Bone marrow (tissue), 2 donors: ENCODE measurements around the gene BEND6.

Source experiments
- DNase-seq, 2 donors: peaks; one replicate each; lab custom pipeline; 2025; lab: John Stamatoyannopoulos, UW

The BEND6 gene, protein sequence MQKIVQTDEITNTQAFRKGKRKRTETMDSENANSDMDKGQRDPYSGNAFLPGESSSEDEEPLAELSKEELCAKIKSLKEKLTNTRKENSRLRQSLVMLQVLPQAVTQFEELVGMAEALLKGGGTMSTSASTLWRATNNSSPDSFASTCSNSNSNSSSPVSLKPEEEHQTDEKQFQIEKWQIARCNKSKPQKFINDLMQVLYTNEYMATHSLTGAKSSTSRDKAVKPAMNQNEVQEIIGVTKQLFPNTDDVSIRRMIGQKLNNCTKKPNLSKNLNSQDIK

GRCh38 chr6:56954403-56955170 lies at the start of gene BEND6:
BEND6 (plus strand) TSS chr6:56955107; CDS start chr6:56981811, 26,704 bp downstream.
- peak; percentile 3 to 67 for DNase-seq

DNA sequence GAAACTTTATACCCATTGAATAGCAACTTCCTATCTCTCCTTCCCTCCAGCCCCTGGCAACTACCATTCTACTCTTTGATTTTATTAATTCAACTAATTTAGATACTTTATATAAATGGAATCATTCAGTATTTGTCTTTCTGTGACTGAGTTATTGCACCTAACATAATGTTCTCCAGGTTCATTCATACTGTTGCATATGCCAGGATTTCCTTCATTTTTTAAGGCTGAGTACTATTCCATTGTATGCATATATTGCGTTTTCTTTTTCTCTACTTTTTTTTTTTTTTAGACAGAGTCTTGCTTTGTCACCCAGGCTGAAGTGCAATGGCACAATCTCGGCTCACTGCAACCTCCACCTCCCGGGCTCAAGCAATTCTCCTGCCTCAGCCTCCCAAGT lies 49.5 kb upstream of the BEND6 start:
- DNase-seq: no peak

DNA sequence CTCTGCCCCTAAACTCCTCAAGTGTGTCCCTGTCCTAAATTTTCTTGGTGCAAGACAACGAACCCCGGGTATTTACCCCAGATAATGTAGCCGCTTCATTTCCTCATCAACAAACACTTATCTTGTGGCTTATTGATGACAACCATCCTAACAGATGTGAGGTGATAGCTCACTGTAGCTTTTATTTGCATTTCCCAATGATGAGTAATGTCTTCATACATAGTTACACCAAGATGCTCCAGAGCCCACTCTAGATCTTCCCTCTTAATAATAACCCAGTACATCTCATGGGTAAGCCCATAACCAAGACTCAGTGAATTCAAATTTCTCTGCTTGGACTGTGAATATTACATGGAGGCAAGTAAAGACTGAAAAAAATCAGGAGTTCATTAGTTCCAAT lies 48.2 kb upstream of the BEND6 start:
- no peak for DNase-seq

GRCh38 chr6:56909115-56909907 lies 45.6 kb upstream of the BEND6 start:
- no peak for DNase-seq

GRCh38 chr6:56911847-56912246 lies 43.1 kb upstream of the BEND6 start:
- DNase-seq: no peak

GRCh38 chr6:56913285-56914074 lies 41.4 kb upstream of the BEND6 start:
- DNase-seq: no peak

GRCh38 chr6:56914798-56915658 lies 39.9 kb upstream of the BEND6 start:
- no peak for DNase-seq

DNA sequence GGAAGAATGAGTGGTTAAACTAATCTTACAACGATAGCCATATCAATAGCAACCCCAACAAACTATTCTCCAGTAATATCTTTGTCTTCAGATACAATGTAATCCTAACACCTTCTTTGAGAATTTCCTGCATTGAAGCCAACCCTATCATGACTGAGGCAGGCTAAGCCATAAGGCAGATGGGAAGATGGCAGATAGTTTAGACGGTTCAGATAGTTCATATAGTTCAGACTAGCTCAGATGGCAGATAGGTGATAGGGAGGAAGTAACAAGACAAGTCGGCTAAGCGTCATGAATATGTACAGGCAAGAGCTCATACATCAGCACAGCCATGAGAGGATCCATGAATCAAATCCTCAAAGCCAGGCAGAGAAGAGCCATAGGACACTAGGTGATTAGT lies 39.1 kb upstream of the BEND6 start:
- DNase-seq: no peak

- DNase-seq: no peak
Observed at GRCh38 chr6:56916849-56917551, 37.9 kb upstream of the BEND6 start.

DNA sequence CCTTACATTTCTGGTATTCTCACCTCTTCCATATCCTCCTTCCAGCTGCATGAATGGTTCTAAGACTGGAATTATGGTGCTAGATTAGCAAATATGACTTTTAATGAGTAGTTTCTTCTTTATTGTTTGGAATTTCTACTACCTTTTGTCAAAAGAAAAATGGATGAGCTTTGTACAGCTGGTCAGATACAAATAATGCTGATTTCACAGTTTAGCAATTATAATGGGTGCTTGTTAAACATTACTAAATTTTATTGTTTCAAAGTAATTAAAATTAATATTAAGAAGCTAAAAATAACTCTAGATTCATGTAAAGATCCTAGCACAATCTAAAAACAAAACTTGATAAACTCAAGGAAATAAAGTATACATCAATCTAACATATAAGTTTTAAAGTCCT lies 32.3 kb upstream of the BEND6 start:
- no peak for DNase-seq

DNA sequence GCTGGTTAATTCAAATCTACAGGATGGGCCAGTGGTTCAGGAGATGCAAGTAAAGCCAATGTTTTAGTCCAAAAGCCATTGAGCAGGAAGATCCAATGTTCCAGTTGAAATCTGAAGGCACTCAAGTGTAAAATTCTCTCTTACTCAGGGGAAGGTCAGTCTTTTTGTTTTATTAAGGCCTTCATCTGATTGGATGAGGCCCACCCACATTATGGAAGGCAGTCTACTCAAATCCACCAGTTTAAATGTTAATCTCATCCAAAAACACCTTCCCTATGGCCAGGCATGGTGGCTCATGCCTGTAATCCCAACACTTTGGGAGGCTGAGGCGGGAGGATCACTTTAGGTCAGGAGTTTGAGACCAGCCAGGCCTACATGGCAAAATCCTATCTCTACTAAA lies 31.3 kb upstream of the BEND6 start:
- no peak for DNase-seq

DNA sequence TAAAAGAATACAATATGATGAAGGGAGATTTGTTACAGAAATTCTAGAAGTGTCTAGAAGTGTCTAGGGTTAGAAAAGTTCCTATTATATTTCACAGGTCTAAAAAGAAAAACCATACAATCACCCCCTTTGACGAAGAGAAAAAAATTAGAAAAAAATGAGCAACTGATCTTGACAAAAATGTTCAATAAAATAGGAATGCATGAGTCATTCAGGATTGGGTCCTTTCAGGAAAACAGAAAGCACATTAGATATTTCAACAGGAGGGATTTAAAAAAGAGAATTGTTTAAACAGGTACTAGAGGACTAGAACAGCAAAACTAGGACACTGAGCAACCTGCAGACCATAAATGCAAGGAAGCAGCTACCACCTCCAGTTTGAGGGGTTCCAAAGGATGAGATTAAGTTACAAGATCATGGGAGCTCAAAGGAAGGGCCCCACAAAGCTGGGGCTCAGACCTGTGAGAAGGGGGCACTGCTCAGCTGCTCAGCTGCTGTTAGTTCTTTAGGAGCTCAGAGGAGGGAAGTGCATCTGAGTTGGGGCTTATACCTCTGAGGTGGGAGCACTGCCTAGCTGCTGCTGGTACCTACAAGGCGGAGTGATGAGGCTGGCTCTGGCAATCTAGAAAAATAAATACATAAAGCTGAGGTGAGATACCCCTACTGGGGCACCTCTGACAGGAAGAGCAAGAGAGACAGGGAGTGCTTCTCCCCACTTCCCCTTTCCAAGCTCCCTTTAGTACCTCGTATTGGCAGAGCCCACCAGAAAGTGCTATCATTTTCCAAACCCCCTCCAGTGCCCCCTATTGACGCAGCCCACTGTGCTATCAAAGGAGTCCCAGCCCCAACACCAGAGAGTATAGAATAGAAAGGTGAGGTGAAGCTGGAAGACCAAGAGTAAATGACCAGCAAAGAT lies 27.1 kb upstream of the BEND6 start:
- no peak for DNase-seq

- no peak for DNase-seq
Observed at GRCh38 chr6:56930846-56931245, 24.1 kb upstream of the BEND6 start.

DNA sequence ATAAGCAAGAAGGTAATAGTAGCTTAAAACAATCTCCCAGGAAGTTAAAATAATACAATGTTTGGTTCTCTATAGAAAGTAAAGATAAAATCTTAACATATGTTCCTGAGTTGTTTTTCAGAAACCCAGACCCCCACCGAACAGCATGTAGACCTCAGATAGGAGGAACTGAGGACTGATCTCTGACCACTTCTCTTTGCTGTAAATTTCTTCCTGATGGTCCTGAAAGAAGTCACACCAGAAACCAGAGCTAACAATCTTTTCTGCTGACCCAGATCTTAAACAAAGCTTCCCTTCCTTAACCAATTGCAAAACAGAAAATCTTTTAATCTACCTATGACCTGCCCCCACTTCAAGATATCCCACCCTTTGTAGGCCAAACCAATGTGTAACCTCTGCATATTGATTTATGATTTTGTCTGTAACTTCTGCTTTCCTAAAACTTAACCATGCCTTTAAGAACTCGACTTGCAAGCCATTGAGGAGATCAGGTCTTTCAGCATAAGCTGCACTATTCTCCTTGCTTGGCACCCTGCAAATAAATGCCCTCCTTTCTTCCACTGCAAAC lies 21.9 kb upstream of the BEND6 start:
- DNase-seq: no peak

GRCh38 chr6:56933650-56934049 lies 21.3 kb upstream of the BEND6 start:
- DNase-seq: no peak

GRCh38 chr6:56934876-56935275 lies 20.0 kb upstream of the BEND6 start:
- DNase-seq: no peak

- DNase-seq: no peak
Observed at GRCh38 chr6:56936466-56936865, 18.4 kb upstream of the BEND6 start.

- DNase-seq: no peak
Observed at GRCh38 chr6:56938649-56939191, 16.2 kb upstream of the BEND6 start.

DNA sequence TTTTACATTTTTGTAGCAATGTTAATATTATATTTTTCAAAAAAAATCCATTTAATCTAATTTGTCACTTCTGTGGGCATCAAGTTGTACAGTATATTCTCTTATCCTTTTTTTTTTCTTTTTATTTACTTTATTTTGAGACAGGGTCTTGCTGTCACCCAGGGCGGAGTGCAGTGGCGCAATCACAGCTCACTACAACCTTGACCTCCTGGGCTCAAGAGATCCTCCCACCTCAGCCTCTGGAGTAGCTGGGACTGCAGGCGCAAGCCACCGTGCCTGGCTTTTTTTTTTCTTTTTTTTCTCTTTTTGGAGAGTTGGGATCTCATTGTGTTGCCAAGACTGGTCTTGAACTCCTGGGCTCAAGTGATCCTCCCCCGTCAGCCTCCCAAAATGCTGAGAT lies 14.4 kb upstream of the BEND6 start:
- DNase-seq: no peak
